ENCODE data around the gene CCDC85A. TPM values are rescaled to one million over a fixed set of nuclear protein-coding genes. Genes with fewer than 3 reads are reported as not detected.

Gene CCDC85A
- total and polyA plus RNA-seq, 11 donors: 1.6 to 14.2 (median 4.0) TPM

- DNase-seq (no peak), ATAC-seq (no peak)
- peaks cover 0 to 8% (median 0%) of the 10 kb centered on the region in 9 donors for H3K36me3 ChIP-seq
- H3K27ac ChIP-seq: no peak overlapping the region
- no peaks in the 10 kb centered on the region for H3K9me3 ChIP-seq
- intact Hi-C loops (cut with DNase I): loop anchor here in 1 of 10 donors (10.0 kb wide), 2 partner anchors 259 to 329 kb away; no protein-coding TSS in a partner anchor
- H3K27me3 ChIP-seq: no peaks in the 10 kb centered on the region
- TF ChIP-seq CTCF (IDR thresholded peaks at IDR 0.05) (no peak), POLR2A (IDR thresholded peaks at IDR 0.05) (no peak)
- peaks cover 0 to 6% (median 0%) of the 10 kb centered on the region in 12 donors for H3K4me1 ChIP-seq
- H3K4me3 ChIP-seq: no peak overlapping the region
These were observed 11.8 kb downstream of the CCDC85A start for GRCh38 chr2:56195563-56195962.

DNA sequence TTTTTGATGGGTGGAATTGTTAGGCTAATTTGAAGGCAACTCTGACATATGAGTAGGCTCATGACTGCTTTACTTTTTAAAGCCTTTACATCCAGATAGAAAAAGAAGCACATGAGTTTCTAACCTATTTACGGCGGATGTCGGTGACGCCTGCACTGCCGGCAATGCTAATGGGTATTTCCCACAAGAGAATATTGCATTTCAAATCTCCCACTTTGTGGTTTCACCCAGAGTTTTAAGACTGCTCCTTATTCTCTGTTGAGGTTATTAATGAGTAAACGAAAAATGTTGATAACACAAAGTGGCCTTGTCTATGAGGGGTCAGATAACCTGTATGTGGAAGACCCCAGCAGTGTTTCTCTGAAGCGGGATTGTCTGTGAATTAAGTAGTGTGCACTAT lies 14.0 kb downstream of the CCDC85A start:
- intact Hi-C loops (cut with DNase I): loop anchor here in 1 of 10 donors (10.0 kb wide), 2 partner anchors 257 to 327 kb away; no protein-coding TSS in a partner anchor
- Histone ChIP-seq H3K27ac (no peak overlapping the region), H3K27me3 (no peaks in the 10 kb centered on the region), H3K4me3 (no peak overlapping the region), H3K9me3 (no peaks in the 10 kb centered on the region), H3K36me3 (peaks cover 0 to 6% (median 0%) of the 10 kb centered on the region in 9 donors), H3K4me1 (peaks cover 0 to 6% (median 0%) of the 10 kb centered on the region in 12 donors)
- ATAC-seq (no peak), DNase-seq (no peak)
- TF ChIP-seq CTCF (IDR thresholded peaks at IDR 0.05) (no peak), POLR2A (IDR thresholded peaks at IDR 0.05) (no peak)
- WGBS, 4 donors: 92 to 96% (median 94%) methylated on average over 7 of the region's 7 CpGs

DNA sequence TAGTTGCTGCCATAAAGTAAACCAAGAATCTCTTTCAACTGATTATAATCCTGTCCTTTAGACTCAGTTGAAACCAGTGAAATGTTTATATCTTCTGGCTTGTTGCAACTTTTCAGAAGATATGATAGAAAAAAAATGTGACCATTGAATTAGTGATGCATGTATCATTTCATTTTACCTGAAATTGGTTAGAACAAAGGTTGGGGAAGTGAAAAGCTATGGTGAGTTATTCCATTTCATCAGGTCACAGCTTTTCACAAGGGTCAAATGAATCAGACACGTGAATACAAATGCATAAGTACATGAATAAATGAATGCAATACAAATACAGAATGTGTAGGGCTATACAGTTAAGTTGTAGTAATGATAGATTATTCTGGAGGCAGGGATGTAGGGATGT lies 15.1 kb downstream of the CCDC85A start:
- Histone ChIP-seq H3K36me3 (no peaks in the 10 kb centered on the region), H3K27me3 (no peaks in the 10 kb centered on the region), H3K27ac (no peak overlapping the region), H3K9me3 (no peaks in the 10 kb centered on the region), H3K4me1 (peaks cover 0 to 6% (median 0%) of the 10 kb centered on the region in 12 donors), H3K4me3 (no peak overlapping the region)
- 90 to 96% (median 93%) methylated on average over 1 of the region's 1 CpG for WGBS, 4 donors
- intact Hi-C loops (cut with DNase I): loop anchor here in 1 of 10 donors (10.0 kb wide), 2 partner anchors 256 to 326 kb away; no protein-coding TSS in a partner anchor
- ATAC-seq (no peak), DNase-seq (no peak)
- TF ChIP-seq CTCF (IDR thresholded peaks at IDR 0.05) (no peak), POLR2A (IDR thresholded peaks at IDR 0.05) (no peak)

DNA sequence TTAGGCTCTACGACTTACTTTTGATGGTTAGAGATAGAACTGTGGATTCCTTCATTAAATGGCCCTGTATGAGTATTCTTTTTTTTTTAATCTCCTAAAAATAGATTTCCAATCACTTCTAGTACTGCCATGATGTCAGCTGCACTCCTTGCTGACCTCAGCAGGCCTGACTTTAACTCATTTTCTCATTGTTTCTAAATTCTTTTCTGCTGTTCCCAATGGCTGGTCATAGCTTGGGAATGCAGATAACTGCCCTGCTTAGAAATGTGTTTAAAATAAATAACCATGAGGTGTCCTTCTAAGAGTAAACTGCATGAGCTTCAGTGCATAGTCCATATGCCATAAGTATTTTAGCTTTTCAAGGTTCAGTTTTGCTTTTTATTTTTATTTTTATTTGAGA lies 15.7 kb downstream of the CCDC85A start:
- ATAC-seq (no peak), DNase-seq (no peak)
- 76 to 84% (median 79%) methylated on average over 1 of the region's 1 CpG for WGBS, 4 donors
- Histone ChIP-seq H3K27me3 (no peaks in the 10 kb centered on the region), H3K27ac (no peak overlapping the region), H3K4me1 (peaks cover 0 to 6% (median 0%) of the 10 kb centered on the region in 12 donors), H3K36me3 (no peaks in the 10 kb centered on the region), H3K4me3 (no peak overlapping the region), H3K9me3 (no peaks in the 10 kb centered on the region)
- no peak for TF ChIP-seq CTCF (IDR thresholded peaks at IDR 0.05)
- TF ChIP-seq POLR2A (IDR thresholded peaks at IDR 0.05): no peak
- intact Hi-C loops (cut with DNase I): loop anchor here in 1 of 10 donors (10.0 kb wide), 2 partner anchors 255 to 325 kb away; no protein-coding TSS in a partner anchor
